Stimulated activated CD4-positive, alpha-beta T cell treated with anti-CD3 and anti-CD28 coated beads, Interleukin-15, amount 100 ng/mL, for 1 hour (primary cell): ENCODE data around the gene C2CD4C.
"Not testable (repeated sequence)": the region's sequence is repeated elsewhere in the genome, so short reads cannot be mapped to it uniquely, and the experiment has no call there.

Experiments used
- DNase-seq, 2 donors: peaks; one replicate each; pipeline ENCODE4 v3.0.0-alpha.2; 2020; ENCODE audit warnings: low read depth in 1 of 2, low spot score in 1 of 2

The C2CD4C gene, protein sequence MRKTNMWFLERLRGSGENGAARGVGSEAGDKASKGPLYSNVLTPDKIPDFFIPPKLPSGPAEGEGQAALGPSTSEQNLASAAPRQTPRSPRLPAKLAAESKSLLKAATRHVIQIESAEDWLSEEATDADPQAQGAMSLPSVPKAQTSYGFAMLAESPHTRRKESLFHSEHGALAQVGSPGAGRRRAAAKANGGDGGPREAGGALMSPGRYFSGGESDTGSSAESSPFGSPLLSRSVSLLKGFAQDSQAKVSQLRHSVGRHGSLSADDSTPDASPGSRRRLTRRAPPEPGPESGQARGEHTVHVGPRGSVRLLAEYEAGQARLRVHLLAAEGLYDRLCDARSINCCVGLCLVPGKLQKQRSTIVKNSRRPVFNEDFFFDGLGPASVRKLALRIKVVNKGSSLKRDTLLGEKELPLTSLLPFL

DNA sequence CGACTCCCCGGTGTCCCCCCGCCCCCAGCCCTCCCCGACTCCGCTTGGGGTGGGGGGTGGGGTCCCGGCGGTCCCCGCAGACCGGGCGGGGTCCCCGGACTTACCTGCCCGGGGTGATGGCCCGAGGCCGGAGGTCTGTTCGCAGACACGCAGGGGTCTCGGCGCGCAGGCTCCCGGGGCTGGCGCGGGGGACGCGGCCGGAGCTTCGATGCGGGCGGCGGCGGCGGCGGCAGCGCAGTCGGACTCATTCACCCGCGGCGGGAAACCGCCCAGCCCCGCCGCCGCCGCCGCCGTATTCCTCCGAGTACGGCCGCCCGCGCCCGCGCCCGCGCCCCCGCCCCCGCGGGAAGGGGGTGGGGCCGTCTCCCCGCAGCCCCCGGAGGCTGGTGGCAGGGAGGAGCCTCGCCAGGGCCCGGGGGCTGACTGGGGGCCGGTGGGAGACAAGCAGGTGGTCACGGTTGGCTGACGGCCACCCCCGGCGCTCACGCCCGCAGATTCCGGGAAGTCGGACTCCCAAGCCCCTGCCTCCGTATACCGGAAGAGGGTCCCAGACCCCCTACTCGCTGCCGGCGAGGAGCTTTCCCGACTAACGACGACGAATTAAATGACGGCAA, at the start of gene C2CD4C:
C2CD4C (minus strand) TSS at position 246 of the 614 bp plus-strand sequence. CDS start 786 bp downstream, outside the sequence.
- DNase-seq, result no peak

DNA sequence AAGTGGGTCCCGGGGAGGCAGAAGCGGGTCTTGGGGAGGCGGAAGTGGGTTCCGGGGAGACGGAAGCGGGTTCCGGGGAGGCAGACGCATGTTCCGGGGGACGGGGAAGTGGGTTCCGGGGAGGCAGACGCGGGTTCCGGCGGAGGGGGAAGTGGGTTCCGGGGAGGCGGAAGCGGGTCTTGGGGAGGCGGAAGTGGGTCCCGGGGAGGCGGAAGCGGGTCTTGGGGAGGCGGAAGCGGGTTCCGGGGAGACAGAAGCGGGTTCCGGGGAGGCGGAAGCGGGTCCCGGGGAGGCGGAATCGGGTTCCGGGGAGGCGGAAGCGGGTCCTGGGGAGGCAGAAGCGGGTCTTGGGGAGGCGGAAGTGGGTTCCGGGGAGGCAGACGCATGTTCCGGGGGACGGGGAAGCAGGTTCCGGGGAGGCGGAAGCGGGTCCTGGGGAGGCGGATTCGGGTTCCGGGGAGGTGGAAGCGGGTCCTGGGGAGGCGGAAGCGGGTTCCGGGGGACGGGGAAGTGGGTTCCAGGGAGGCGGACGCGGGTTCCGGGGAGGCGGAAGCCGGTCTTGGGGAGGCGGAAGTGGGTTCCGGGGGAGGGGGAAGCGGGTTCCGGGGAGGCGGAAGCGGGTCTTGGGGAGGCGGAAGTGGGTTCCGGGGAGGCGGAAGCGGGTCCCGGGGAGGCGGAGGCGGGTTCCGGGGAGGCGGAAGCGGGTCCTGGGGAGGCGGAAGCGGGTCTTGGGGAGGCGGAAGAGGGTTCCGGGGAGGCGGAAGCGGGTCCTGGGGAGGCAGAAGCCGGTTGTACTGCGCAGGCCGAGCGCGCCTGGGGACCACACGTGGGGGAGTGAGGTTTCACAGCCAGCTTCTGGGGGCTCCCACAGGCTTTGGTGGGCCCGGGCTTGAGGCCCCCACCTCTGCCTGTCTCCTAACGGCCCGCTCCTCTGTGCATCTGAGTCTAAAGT, 49.4 kb upstream of the C2CD4C start:
- DNase-seq, result no peak

DNA sequence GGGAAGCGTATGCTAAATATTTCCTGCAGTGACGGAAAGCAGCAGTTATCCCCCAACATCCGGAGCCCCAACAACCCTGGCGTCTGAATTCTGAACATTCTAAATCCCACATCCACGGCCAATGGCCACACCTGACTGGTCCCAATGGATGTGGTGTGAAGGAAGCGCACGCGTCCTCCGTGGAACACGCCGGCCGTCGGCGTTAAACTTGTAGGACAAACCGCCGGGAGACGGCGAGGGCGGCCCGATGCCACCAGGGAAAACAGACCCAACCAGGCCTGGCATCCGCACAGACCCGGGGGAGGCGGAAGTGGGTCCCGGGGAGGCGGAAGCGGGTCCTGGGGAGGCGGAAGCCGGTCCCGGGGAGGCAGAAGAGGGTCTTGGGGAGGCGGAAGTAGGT, 48.7 kb upstream of the C2CD4C start:
- DNase-seq, result no peak

DNA sequence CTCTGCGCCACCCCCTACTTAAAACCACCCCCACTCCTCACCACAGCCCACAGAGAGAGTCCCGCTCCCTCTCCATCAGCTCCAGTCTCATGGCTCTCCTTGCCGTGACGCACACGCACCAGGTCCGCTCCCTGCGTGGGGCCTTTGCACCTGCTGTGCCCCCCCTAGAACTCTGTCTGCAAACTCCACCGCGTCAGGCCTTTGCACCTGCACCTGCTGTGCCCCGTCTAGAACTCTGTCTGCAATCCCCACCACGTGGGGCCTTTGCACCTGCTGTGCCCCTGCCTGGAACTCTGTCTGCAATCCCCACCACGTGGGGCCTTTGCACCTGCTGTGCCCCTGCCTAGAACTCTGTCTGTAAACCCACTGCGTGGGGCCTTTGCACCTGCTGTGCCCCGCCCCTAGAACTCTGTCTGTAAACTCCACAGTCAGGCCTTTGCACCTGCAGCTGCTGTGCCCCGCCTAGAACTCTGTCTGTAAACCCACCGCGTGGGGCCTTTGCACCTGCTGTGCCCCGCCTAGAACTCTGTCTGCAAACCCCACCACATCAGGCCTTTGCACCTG, 47.7 kb upstream of the C2CD4C start:
- no peak for DNase-seq

DNA sequence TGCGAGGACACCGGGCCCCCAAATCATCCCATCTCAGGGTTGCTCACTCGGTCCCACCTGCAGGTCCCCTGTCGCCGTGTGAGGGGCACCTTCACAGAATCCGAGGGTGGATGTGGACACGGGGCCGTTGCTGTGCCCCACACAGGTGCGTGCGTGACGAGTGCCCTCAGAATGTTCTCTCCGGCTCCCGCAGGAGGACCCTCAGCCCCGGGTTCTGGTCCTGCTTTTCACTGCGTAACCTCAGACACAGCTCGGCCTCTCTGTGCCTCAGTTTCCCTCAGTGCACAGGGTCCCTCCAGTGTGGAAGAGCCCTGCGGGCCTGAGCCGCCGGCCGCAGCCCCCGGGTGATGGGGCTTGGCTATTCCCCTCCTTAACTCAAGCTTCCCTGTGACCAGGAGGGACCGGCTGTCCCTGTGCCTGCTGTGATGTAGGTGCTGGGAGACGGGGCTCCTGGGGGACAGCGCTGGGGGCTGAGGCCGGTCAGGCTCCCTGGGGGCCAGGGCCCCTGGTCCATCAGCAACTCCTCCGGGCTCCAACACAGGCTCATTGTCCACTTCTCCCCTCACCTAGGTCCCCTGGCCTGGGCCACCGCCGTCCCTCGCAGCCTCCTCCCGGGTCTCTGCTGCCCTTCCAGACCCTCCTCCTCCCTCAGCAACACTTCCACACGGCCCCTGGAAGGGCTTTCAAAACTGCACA, 47.1 kb upstream of the C2CD4C start:
- no peak for DNase-seq

DNA sequence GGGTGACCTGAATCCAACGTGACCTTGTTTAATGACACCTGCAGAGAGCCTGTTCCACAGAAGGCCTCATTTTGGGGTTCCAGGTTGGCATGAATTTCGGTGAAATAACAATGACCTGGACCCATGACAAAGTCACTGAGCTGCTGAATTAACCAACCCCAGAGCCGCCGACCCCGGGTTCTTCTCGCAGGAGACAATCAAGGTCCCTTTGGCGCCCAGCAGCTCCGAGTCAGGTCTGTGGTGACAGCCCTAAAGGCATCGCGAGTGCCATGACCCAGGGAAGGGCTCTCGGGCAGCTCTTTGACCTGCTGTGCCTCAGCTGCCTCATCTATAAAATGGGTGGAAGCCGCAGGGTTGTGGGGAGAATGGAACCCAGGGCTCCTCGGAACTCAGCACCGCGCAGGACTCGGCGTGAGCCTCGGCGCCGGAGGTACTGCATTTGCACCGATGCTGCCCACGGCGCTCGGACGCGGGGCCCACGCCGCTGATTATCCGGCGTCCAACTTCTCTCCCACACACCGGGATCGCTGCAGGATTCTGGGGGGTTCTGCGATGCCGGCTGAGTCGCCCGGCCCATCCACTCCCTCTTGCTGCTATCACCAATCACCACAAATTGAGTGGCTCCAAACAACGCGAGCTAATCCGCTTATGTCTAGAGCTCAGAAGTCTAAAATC, 46.2 kb upstream of the C2CD4C start:
- no peak for DNase-seq

DNA sequence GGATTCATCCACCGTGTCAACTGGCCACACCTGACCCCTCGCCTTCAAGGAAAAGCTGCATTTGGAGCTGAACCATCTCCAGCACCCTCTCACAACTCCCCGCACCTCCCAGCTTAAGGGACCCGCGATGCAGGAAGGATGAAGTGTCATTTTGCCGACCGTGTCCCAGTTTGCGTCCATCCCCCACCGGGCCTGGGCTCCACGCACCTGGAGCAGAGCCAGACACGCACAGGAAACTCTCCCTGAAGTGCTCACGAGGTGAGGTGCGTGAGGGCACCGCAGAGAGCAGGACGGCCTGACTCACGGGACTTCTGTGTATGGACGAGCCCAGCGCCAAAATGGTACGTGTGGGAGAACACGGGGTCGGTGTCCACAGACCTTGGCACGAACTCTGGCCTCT, 44.7 kb upstream of the C2CD4C start:
- no peak for DNase-seq

DNA sequence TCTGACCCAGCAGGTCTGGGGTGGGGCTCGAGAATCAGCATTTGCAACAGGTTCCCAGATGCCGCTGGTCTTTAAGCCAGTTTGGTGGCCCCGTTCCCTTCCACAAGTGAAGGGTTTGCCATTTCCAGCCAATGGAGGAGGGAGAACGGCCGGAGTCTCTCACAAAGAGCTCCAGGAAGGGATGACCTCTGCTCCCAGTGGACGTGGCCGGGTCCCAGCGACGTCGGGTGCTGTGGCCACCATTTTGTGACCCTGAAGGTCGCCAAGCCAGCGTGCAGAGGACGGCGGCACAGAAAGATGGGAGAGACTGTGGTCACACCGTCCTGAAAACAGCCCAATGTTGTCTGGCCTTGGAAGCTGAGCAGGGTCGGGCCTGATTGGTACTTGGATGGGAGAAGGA, 43.9 kb upstream of the C2CD4C start:
- DNase-seq, result no peak

DNA sequence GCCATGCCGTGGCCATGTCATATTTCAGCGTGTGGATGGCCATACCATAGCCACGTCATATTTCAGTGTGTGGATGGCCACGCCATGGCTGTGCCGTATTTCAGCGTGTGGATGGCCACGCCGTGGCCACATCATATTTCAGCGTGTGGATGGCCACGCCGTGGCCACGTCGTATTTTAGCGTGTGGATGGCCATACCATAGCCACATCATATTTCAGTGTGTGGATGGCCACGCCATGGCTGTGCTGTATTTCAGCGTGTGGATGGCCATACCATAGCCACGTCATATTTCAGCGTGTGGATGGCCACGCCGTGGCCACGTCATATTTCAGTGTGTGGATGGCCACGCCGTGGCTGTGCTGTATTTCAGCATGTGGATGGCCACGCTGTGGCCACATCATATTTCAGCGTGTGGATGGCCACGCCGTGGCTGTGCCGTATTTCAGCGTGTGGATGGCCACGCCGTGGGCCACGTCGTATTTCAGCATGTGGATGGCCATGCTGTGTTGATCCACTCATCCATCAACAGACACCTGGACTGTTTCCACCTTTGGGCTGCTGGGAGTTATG, 42.0 kb upstream of the C2CD4C start:
- not testable (repeated sequence) for DNase-seq

DNA sequence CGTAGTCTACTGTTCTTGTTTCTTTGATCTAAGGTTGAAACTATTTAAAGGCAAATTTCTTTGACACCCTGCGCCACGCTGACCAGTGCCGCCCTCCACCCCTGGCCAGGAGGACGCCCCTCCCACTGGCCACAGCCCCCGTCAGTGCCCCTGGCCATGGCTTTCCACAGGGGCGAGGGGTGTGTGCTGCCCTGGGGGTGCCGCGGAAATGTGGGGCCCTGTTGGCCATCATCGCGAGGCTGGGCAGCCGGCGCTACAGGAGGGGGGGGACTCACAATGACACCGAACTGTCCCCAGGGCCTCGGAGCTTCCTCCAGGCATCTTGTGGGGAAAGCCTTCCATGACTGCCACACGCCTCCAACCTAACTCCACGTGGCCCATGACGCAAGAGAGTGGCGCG, 41.0 kb upstream of the C2CD4C start:
- DNase-seq, result no peak

DNA sequence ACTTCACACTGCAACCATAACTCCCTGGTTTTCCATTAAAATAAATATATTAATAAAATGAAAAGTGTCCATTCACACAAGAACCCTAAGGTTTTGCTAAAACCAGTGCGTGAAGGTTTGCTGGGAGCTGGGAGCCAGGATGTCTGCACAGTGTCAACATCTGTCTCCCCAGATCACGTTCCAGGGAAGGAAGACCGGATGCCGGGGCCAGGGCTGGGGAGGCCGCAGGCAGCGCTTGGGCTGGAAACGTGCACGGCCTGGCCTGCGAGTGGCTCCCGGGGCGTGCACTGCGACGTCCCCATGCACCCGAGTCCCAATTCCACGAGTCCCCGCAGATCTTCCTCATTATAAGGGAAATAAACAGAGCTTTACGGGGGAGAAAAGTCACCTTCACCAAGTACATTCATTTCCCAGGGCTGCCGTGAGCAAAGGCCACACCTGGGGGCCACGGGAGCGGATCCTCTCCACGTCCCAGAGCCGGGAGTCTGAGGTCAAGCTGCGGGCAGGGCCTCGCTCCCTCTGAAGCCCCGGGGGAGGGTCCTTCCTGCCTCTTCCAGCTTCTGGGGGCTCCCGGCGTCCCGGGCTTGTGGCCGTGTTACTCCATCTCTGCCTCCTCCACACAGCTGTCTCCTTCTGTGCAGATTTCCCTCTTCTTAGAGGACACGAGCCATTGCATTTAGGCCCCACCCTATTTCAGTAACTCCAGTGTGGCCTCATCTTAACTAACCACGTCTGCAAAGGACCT, 39.0 kb upstream of the C2CD4C start:
- DNase-seq, result no peak

DNA sequence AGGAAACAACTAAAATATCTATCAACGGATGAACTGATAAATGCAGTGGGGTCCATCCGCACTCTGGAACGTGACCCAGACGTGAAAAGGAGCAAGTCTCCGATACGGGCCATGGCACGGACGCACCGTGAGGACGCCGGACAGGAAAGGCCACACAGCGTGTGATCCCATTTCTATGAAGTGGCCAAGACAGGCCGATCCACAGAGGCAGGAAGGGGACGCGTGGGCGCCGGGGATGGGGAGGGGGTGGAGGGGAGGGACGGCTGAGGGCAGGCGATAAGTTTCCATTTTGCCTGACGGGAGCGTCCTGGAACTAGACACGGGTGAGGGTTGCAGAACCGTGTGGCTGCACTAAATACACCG, 38.1 kb upstream of the C2CD4C start:
- DNase-seq, result no peak

DNA sequence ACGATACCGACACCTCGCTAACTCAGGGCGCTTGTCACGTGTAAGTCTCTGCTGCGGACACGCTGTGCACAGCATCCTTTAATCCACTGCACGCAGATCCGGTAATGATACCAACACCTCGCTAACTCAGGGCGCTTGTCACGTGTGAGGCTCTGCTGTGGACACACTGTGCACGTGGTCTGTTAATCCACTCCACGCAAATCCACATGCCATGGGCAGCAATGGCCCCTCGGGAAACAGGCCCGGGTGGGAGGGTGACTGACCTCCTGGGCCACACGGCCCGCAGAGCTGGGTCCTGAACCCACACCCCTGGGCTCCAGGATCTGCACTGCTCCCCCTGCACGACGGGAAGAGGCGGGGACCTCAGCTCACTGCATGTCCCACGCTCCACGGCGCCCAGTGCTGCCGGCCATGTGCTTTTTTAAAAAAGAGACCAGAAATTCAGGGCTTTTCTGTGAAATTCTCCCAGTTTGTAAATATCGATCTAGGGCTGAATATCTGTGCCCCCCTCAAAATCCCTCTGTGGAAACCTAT, 35.8 kb upstream of the C2CD4C start:
- DNase-seq, result no peak

DNA sequence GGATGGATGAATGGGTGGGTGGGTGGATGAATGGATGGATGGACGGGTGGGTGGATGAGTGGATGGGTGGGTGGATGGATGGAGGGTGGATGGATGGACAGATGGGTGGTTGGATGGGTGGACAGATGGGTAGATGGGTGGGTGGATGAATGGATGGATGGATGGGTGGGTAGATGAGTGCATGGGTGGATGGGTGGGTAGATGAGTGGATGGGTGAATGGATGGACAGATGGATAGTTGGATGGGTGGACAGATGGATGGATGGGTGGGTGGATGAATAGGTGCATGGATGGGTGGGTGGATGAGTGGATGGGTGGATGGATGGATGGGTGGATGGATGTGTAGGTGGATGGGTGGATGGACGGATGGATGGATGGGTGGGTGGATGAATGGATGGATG, 34.1 kb upstream of the C2CD4C start:
- no peak for DNase-seq

DNA sequence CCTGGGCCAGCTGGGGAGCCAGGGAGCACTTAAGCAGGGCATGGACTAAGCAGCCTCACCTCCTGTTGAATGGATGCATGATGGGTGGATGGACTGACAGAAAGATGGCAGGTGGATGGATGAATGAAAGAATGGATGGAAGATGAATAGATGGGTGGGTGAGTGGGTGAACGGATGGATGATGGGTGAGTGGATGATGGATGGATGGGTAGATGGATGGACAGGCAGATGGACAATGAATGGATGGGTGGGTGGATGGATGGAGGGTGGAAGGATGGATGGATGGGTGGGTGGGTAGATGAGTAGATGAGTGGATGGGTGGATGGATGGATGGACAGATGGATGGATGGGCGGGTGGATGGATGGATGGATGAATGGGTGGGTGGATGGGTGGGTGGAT, 33.1 kb upstream of the C2CD4C start:
- no peak for DNase-seq

DNA sequence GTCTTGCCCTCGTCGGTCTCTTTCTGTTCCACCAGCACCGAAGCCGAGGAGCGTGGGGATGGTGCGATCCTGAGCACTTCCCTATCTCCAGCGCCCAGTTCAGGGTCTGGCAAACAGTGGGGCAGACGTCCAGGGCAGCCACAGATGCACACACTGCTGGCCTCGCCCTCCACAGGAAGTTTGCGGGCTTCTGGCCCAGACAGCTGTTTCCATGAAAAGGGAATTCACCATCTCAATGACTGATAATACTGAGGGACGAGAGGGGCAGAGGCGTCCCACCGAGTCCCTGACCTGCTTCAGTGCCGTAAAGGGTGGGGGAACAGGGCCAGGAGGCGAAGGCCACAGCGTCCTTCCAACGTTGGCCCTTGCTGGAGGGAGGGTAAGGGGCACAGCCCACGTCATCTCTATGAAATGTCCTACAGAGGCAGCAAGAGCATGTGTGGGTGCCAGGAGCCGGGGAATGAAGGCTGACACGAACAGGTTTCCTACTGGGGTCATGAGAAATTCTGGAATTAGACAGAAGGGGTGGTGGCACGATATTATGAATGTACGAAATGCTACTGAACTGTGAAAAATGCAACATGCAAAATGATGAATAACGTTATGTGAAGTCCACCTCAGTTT, 32.4 kb upstream of the C2CD4C start:
- no peak for DNase-seq

DNA sequence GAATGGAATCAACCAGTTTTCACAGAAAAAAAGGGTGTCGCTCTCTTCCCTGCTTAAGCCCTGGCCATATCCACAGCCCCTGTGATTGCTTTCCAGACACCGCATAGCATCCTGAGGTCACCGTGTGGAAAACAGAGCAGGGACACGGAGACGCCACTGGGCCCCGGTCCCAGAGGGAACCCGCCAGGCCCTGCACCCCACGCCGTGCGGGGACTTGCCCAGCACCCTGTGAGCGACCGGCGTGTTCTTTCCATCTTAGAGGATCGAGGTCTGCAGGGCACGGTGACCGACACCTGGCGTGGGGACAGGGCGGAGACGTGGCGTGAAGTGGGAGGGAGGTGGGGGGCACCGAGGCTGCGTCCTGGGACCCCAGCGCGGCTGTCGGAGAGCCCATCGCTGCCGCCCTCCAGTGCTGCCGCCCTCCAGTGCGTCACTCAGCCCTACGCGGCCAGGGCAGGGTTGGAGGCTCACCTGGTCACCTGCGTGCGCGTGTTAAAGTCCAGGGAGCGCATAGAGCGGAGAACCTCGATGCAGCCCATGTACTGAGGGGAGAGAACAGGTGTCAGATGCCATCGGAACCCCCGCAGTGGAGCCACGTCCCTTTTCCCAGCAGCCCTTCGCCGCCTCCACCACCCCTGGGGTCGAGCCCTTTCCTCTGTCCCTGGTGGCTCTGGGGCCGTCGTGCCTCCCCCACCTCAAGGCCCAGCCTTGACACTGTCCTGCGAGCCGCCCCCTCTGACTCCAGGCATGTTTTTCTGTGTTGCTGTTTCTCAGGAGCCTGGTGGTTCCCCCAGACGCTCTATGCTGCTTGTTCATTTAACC, 31.7 kb upstream of the C2CD4C start:
- no peak for DNase-seq
